Epithelial cell of prostate (primary cell): ENCODE measurements around the gene ITGB1BP1.

Source experiments
- DNase-seq: peaks from one replicate; pipeline ENCODE4 v3.0.0-alpha.2; 2011; ENCODE audit warnings: low read depth, low spot score
- H3K27ac ChIP-seq: fragments of 450-650 bp; 2 replicates; pipeline ENCODE4 v1.5.1; 2017; ENCODE audit warnings: mild to moderate bottlenecking

ITGB1BP1 gene

GRCh38 chr2:9380702-9381628 lies 42.4 kb downstream of the ITGB1BP1 start:
- no peak for DNase-seq
- H3K27ac ChIP-seq, result peak overlapping the region; percentile 61

- no peak for DNase-seq
- H3K27ac ChIP-seq, result no peak overlapping the region
Observed at GRCh38 chr2:9379391-9379755, 44.0 kb downstream of the ITGB1BP1 start.

GRCh38 chr2:9378433-9379390 lies 44.6 kb downstream of the ITGB1BP1 start:
- peak overlapping the region; percentile 14 for H3K27ac ChIP-seq
- DNase-seq, result no peak

GRCh38 chr2:9377461-9378097 lies 45.7 kb downstream of the ITGB1BP1 start:
- peak overlapping the region; percentile 14 for H3K27ac ChIP-seq
- no peak for DNase-seq

GRCh38 chr2:9375857-9376428 lies 47.4 kb downstream of the ITGB1BP1 start:
- no peak for DNase-seq
- no peak overlapping the region for H3K27ac ChIP-seq

GRCh38 chr2:9374071-9374730 lies 49.1 kb downstream of the ITGB1BP1 start:
- no peak overlapping the region for H3K27ac ChIP-seq
- no peak for DNase-seq

GRCh38 chr2:9373476-9373875 lies 49.9 kb downstream of the ITGB1BP1 start:
- no peak overlapping the region for H3K27ac ChIP-seq
- DNase-seq, result no peak

- no peak for DNase-seq
- H3K27ac ChIP-seq, result no peak overlapping the region
Observed at GRCh38 chr2:9373047-9373446, 50.3 kb downstream of the ITGB1BP1 start.

GRCh38 chr2:9370746-9371145 lies 52.6 kb downstream of the ITGB1BP1 start:
- H3K27ac ChIP-seq, result peak overlapping the region; percentile 30
- DNase-seq, result no peak

- no peak for DNase-seq
- no peak overlapping the region for H3K27ac ChIP-seq
Observed at GRCh38 chr2:9366026-9366425, 57.3 kb downstream of the ITGB1BP1 start.

- no peak overlapping the region for H3K27ac ChIP-seq
- no peak for DNase-seq
Observed at GRCh38 chr2:9365498-9366019, 57.8 kb downstream of the ITGB1BP1 start.

GRCh38 chr2:9364791-9365497 lies 58.4 kb downstream of the ITGB1BP1 start:
- no peak overlapping the region for H3K27ac ChIP-seq
- DNase-seq, result no peak

GRCh38 chr2:9364373-9364772 lies 59.0 kb downstream of the ITGB1BP1 start:
- no peak for DNase-seq
- H3K27ac ChIP-seq, result no peak overlapping the region

GRCh38 chr2:9360701-9361100 lies 62.6 kb downstream of the ITGB1BP1 start:
- no peak overlapping the region for H3K27ac ChIP-seq
- DNase-seq, result no peak

GRCh38 chr2:9360110-9360509 lies 63.2 kb downstream of the ITGB1BP1 start:
- DNase-seq, result no peak
- no peak overlapping the region for H3K27ac ChIP-seq

GRCh38 chr2:9359463-9359862 lies 63.9 kb downstream of the ITGB1BP1 start:
- DNase-seq, result no peak
- no peak overlapping the region for H3K27ac ChIP-seq

GRCh38 chr2:9358846-9359245 lies 64.5 kb downstream of the ITGB1BP1 start:
- DNase-seq, result no peak
- no peak overlapping the region for H3K27ac ChIP-seq

GRCh38 chr2:9356261-9356660 lies 67.1 kb downstream of the ITGB1BP1 start:
- no peak for DNase-seq
- H3K27ac ChIP-seq, result no peak overlapping the region

- H3K27ac ChIP-seq, result no peak overlapping the region
- no peak for DNase-seq
Observed at GRCh38 chr2:9355716-9356115, 67.6 kb downstream of the ITGB1BP1 start.
